Fibroblast of mammary gland (primary cell): ENCODE data around the gene GSTP1.
"Not testable (repeated sequence)": the region's sequence is repeated elsewhere in the genome, so short reads cannot be mapped to it uniquely, and the experiment has no call there.

Experiments used
- DNase-seq: peaks from one replicate; pipeline ENCODE4 v3.0.0-alpha.2; 2010; ENCODE audit warnings: low read depth
- H3K4me3 ChIP-seq: 2 replicates; pipeline ENCODE4 v1.5.1; 2011; ENCODE audit warnings: low read depth, mild to moderate bottlenecking, low read length, moderate library complexity; ENCODE audit not compliant: control insufficient read depth
- CTCF ChIP-seq: conservative IDR thresholded peaks from 2 replicates; pipeline ENCODE4 v1.5.1; 2011; ENCODE audit warnings: low read depth, low read length, inconsistent platforms; ENCODE audit not compliant: control insufficient read depth, insufficient read depth

GSTP1 gene

GRCh38 chr11:67599149-67599548 is 15.5 kb downstream of the GSTP1 start:
- DNase-seq: no peak
- no peak overlapping the region for H3K4me3 ChIP-seq
- TF ChIP-seq CTCF: no peak

- TF ChIP-seq CTCF: no peak
- no peak for DNase-seq
- H3K4me3 ChIP-seq: no peak overlapping the region
Measured at GRCh38 chr11:67600324-67601029, 16.9 kb downstream of the GSTP1 start.

- DNase-seq: no peak
- H3K4me3 ChIP-seq: no peak overlapping the region
- TF ChIP-seq CTCF: no peak
Measured at GRCh38 chr11:67601098-67601497, 17.5 kb downstream of the GSTP1 start.

- not testable (repeated sequence) for H3K4me3 ChIP-seq, DNase-seq
Measured at GRCh38 chr11:67604119-67604518, 20.5 kb downstream of the GSTP1 start.

- TF ChIP-seq CTCF: no peak
- DNase-seq: no peak
Measured at GRCh38 chr11:67604815-67605214, 21.2 kb downstream of the GSTP1 start.

GRCh38 chr11:67605231-67606011 is 21.8 kb downstream of the GSTP1 start:
- no peak for DNase-seq
- TF ChIP-seq CTCF: no peak
- no peak overlapping the region for H3K4me3 ChIP-seq

More at GRCh38 chr11:67604815-67605214, 21.2 kb downstream of the GSTP1 start:
- no peak overlapping the region for H3K4me3 ChIP-seq

- TF ChIP-seq CTCF: no peak
- peak overlapping the region; percentile 93 for H3K4me3 ChIP-seq
Measured at GRCh38 chr11:67606093-67606491, 22.5 kb downstream of the GSTP1 start.

More at GRCh38 chr11:67606093-67606491, 22.5 kb downstream of the GSTP1 start:
- no peak for DNase-seq
